Activated T-cell treated with anti-CD3 and anti-CD28 coated beads for 1 hour (primary cell): ENCODE measurements around the gene SRR.

Experiments
- DNase-seq: peaks from one replicate; pipeline ENCODE4 v3.0.0-alpha.2; 2020; ENCODE audit warnings: low read depth

SRR gene

DNA sequence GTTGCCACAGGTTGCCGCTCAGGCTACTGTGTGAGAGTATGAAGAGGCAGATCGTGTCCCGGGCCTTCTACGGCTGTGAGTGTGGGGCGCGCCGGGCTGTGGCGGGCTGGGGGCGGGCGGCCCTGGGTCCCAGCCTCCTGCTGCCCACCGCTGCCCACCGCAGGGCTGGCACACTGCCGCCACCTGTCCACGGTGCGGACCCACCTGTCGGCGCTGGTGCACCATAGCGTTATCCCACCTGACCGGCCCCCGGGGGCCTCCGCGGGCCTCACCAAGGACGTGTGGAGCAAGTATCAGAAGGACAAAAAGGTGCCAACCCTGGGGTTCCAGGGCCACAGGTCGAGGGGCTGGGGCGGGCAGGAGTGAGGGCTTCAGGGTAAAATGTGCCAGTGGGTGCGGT lies 68.4 kb downstream of the SRR start:
- DNase-seq, result no peak

- DNase-seq, result no peak
These were observed 68.9 kb downstream of the SRR start for GRCh38 chr17:2372681-2373080.

DNA sequence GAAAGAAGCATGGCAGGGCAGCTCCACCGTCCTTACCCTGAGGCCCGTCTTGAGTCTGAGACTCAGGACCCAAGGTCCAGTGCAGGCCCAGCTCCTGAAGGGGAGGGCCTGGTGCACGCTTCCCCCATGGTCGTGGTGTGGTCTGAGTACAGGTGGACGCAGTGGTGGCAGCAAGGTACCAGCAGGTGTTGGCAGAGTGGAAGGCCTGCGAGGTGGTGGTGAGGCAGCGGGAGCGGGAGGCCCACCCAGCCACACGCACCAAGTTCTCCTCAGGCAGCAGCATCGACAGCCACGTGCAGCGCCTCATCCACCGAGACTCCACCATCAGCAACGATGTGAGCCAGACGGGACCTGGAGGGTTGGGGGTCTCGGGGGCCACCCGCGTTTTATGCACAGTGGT lies 69.4 kb downstream of the SRR start:
- DNase-seq, result no peak
